Measurements from ENCODE around the gene CFAP43.
A peak's percentile ranks its signal among the peaks of the same experiment; 100 is the strongest.

CFAP43 gene

GRCh38 chr10:104089621-104090020 lies 142.5 kb downstream of the CFAP43 start:
- in situ Hi-C loops (cut with HindIII; ENCODE audit: low pct_unique_long_range_greater_than_20kb, low sequenced_read_pairs): no loop called here
- DNase-seq (ENCODE audit: low read depth in 1 of 2, low spot score in 1 of 2): no peak
- no peak for TF ChIP-seq JUND (IDR thresholded peaks at IDR 0.05; ENCODE audit: low read depth)

GRCh38 chr10:104088239-104088638 lies 143.9 kb downstream of the CFAP43 start:
- DNase-seq (ENCODE audit: low read depth in 1 of 2, low spot score in 1 of 2): no peak
- TF ChIP-seq JUND (IDR thresholded peaks at IDR 0.05; ENCODE audit: low read depth): no peak
- in situ Hi-C loops (cut with HindIII; ENCODE audit: low pct_unique_long_range_greater_than_20kb, low sequenced_read_pairs): no loop called here

- no peak for TF ChIP-seq JUND (IDR thresholded peaks at IDR 0.05; ENCODE audit: low read depth)
- no peak for DNase-seq (ENCODE audit: low read depth in 1 of 2, low spot score in 1 of 2)
- in situ Hi-C loops (cut with HindIII; ENCODE audit: low pct_unique_long_range_greater_than_20kb, low sequenced_read_pairs): no loop called here
Observed at GRCh38 chr10:104085801-104086400, 146.3 kb downstream of the CFAP43 start, which contains the start of gene COL17A1. Gene COL17A1 (minus strand): TSS chr10:104085880. CDS start chr10:104080673, 5,207 bp downstream.

- TF ChIP-seq JUND (IDR thresholded peaks at IDR 0.05; ENCODE audit: low read depth): no peak
- DNase-seq (ENCODE audit: low read depth in 1 of 2, low spot score in 1 of 2): no peak
- in situ Hi-C loops (cut with HindIII; ENCODE audit: low pct_unique_long_range_greater_than_20kb, low sequenced_read_pairs): no loop called here
Observed at GRCh38 chr10:104084482-104085142, 147.6 kb downstream of the CFAP43 start.

DNA sequence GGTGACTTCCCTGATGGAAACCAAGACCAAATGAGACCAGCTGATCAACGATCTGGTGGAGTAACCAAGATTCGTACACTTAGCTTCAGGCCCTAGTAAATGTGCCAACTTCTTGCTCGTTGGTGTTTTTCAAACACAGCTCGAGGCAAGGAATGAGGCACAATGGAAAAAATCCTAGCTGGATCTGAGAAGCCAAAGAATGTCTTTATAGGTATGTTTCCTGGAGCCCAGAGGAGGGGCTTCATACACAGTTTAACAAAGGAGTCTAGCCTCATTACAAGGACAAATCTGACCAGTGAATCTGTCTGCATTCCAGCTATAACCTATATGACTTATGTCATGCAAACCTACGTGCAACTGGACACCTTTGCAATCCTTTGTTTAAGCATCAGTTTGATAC lies 150.2 kb downstream of the CFAP43 start:
- in situ Hi-C loops (cut with HindIII; ENCODE audit: low pct_unique_long_range_greater_than_20kb, low sequenced_read_pairs): no loop called here
- DNase-seq (ENCODE audit: low read depth in 1 of 2, low spot score in 1 of 2): peak in 1 of 2 experiments; percentile 16
- TF ChIP-seq JUND (IDR thresholded peaks at IDR 0.05; ENCODE audit: low read depth): no peak

DNA sequence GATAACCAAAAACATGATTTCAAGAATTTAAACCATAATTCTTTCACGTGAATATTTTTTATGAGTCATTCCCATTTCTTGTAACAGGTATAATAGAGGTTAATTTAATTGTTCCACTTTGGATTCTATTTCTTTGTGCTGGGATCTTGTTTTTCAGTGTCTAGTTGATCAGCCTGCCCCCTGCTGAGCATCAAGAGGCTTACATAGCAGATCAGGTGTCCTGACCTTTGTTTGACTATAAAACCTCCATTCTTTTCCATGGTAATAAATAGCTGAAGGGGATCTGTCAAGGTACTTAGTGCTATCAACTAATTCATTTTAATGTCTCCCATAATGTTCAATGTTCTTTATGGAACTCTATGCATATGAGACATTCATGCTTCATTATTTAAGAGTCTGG lies 151.4 kb downstream of the CFAP43 start:
- DNase-seq (ENCODE audit: low read depth in 1 of 2, low spot score in 1 of 2): peak in 1 of 2 experiments; percentile 9
- TF ChIP-seq JUND (IDR thresholded peaks at IDR 0.05; ENCODE audit: low read depth): no peak
- in situ Hi-C loops (cut with HindIII; ENCODE audit: low pct_unique_long_range_greater_than_20kb, low sequenced_read_pairs): no loop called here
